ENCODE results near the gene DNAI2. TPM values are rescaled to one million over a fixed set of nuclear protein-coding genes. Genes with fewer than 3 reads are reported as not detected.

Gene DNAI2
- total RNA-seq, 1 donor from 2014 or later, result not detected

GRCh38 chr17:74228306-74228978 is 45.6 kb upstream of the DNAI2 start:
- peaks cover 8% of the 10 kb centered on the region for H3K27me3 Mint-ChIP-seq (ENCODE audit: unreplicated experiment)
- H3K36me3 Mint-ChIP-seq (ENCODE audit: unreplicated experiment), result peaks cover 13% of the 10 kb centered on the region
- DNase-seq, result no peak
- no peak for TF ChIP-seq CTCF (IDR thresholded peaks at IDR 0.05; ENCODE audit: partially characterized antibody, unreplicated experiment)
- H3K27ac Mint-ChIP-seq (ENCODE audit: unreplicated experiment), result no peak overlapping the region
- peaks cover 7% of the 10 kb centered on the region for H3K9me3 Mint-ChIP-seq (ENCODE audit: unreplicated experiment)
- H3K4me3 Mint-ChIP-seq (ENCODE audit: unreplicated experiment), result no peak overlapping the region
- peaks cover 7% of the 10 kb centered on the region for H3K4me1 Mint-ChIP-seq (ENCODE audit: low read depth, unreplicated experiment)

GRCh38 chr17:74230896-74231295 is 43.1 kb upstream of the DNAI2 start:
- H3K27me3 Mint-ChIP-seq (ENCODE audit: unreplicated experiment), result peaks cover 7% of the 10 kb centered on the region

GRCh38 chr17:74231928-74232907 is 41.8 kb upstream of the DNAI2 start:
- no peak for TF ChIP-seq CTCF (IDR thresholded peaks at IDR 0.05; ENCODE audit: partially characterized antibody, unreplicated experiment)
- H3K27ac Mint-ChIP-seq (ENCODE audit: unreplicated experiment), result no peak overlapping the region
- peaks cover 8% of the 10 kb centered on the region for H3K36me3 Mint-ChIP-seq (ENCODE audit: unreplicated experiment)
- peaks cover 4% of the 10 kb centered on the region for H3K27me3 Mint-ChIP-seq (ENCODE audit: unreplicated experiment)
- H3K9me3 Mint-ChIP-seq (ENCODE audit: unreplicated experiment), result no peaks in the 10 kb centered on the region
- no peak for DNase-seq
- peaks cover 7% of the 10 kb centered on the region for H3K4me1 Mint-ChIP-seq (ENCODE audit: low read depth, unreplicated experiment)
- H3K4me3 Mint-ChIP-seq (ENCODE audit: unreplicated experiment), result no peak overlapping the region

More at GRCh38 chr17:74230896-74231295, 43.1 kb upstream of the DNAI2 start:
- H3K4me3 Mint-ChIP-seq (ENCODE audit: unreplicated experiment), result no peak overlapping the region
- H3K4me1 Mint-ChIP-seq (ENCODE audit: low read depth, unreplicated experiment), result peaks cover 8% of the 10 kb centered on the region
- no peak for TF ChIP-seq CTCF (IDR thresholded peaks at IDR 0.05; ENCODE audit: partially characterized antibody, unreplicated experiment)
- H3K9me3 Mint-ChIP-seq (ENCODE audit: unreplicated experiment), result peaks cover 3% of the 10 kb centered on the region
- no peak for DNase-seq
- H3K36me3 Mint-ChIP-seq (ENCODE audit: unreplicated experiment), result peaks cover 9% of the 10 kb centered on the region
- H3K27ac Mint-ChIP-seq (ENCODE audit: unreplicated experiment), result no peak overlapping the region

- no peaks in the 10 kb centered on the region for H3K9me3 Mint-ChIP-seq (ENCODE audit: unreplicated experiment)
- H3K36me3 Mint-ChIP-seq (ENCODE audit: unreplicated experiment), result no peaks in the 10 kb centered on the region
- no peak overlapping the region for H3K4me3 Mint-ChIP-seq (ENCODE audit: unreplicated experiment)
- H3K27ac Mint-ChIP-seq (ENCODE audit: unreplicated experiment), result no peak overlapping the region
- peaks cover 7% of the 10 kb centered on the region for H3K4me1 Mint-ChIP-seq (ENCODE audit: low read depth, unreplicated experiment)
- DNase-seq, result no peak
- peaks cover 4% of the 10 kb centered on the region for H3K27me3 Mint-ChIP-seq (ENCODE audit: unreplicated experiment)
- TF ChIP-seq CTCF (IDR thresholded peaks at IDR 0.05; ENCODE audit: partially characterized antibody, unreplicated experiment), result no peak
These were observed 40.1 kb upstream of the DNAI2 start for GRCh38 chr17:74233937-74234336.

Measured in glutamatergic neuron (in vitro differentiated cells).